ENCODE data around the gene TBCD. TPM values are rescaled to one million over a fixed set of nuclear protein-coding genes. Genes with fewer than 3 reads are reported as not detected.

Gene TBCD
- total RNA-seq, 3 donors from 2014 or later = 41.3 to 76.0 (median 55.4) TPM

DNA sequence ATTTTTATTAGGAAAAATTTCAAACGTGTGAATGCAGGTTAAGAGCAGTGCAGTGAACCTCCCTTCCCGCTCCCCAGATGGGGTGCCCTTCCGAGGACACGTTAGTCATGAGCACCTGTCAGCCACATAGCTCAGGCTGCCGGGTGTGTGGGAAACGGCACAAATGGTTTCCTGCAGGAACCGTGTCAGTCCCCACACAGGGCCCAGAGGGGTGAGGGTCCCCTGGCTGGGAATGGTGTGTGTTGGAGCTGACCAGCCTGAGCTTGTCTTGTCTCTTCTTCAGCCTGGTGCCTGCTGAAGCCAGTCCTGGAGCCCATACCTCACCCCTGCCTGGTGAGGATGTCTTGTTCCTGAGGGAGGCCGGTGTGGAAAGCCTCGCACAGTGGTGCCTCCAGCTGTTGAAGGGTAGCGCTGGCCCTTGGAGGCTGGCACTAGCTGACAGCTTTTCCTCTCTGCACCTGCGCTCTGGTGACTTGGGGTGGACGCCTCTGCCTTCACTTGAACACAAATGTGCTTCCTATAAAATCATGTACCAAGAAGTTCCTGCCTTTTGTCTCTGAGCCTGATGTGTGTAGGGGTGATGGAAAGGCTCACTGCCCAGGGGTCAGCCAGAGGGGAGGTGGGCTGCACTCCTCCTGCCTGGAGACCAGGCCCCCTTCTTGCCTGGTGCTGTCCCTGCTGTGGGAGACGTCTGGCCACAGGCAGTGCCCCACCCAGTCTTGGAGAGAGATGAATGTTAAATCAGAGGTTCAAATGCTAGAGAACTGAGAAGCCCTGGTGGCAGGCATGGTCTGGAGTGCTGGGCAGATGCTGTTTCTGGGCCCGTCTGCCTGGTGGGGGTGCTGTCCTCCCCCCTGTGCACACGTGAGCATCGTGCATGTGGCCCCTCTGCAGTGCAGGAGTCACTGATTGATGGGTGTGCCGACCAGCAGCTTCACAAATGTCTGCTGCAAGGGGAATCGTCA is 190.6 kb downstream of the TBCD start:
- peaks cover 22% of the 10 kb centered on the region for H3K9me3 ChIP-seq
- DNase-seq (peak in 2 of 3 donors; percentile 12 to 37), ATAC-seq (no peak)
- intact Hi-C loops (cut with DNase I, micrococcal nuclease) = no loop called here
- no peak overlapping the region for H3K4me3 ChIP-seq
- TF ChIP-seq, protein P1, sequence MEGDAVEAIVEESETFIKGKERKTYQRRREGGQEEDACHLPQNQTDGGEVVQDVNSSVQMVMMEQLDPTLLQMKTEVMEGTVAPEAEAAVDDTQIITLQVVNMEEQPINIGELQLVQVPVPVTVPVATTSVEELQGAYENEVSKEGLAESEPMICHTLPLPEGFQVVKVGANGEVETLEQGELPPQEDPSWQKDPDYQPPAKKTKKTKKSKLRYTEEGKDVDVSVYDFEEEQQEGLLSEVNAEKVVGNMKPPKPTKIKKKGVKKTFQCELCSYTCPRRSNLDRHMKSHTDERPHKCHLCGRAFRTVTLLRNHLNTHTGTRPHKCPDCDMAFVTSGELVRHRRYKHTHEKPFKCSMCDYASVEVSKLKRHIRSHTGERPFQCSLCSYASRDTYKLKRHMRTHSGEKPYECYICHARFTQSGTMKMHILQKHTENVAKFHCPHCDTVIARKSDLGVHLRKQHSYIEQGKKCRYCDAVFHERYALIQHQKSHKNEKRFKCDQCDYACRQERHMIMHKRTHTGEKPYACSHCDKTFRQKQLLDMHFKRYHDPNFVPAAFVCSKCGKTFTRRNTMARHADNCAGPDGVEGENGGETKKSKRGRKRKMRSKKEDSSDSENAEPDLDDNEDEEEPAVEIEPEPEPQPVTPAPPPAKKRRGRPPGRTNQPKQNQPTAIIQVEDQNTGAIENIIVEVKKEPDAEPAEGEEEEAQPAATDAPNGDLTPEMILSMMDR (IDR thresholded peaks at IDR 0.05) = no peak
- no peaks in the 10 kb centered on the region for H3K4me1 ChIP-seq (ENCODE audit: low read depth)
- no peaks in the 10 kb centered on the region for H3K36me3 ChIP-seq (ENCODE audit: low read depth)

DNA sequence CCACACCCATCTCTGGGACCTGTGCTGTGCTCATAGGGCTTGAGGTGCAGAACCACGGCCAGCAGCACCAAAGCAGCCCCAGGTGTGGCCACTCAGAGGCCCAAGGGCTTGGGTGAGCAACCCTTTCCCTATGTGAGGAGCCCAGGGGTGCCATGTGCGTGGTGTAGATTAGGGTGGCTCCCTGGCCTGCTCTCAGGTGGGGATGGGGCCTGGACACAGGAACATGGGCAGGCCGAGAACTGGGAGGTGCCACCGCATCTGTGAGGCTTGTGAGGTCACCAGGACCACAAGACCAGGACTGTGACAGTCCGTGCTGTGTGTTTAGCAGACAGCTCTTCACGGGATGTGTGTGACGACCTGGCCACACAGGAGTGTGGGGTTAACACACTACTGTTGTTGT is 191.5 kb downstream of the TBCD start:
- intact Hi-C loops (cut with DNase I, micrococcal nuclease) = no loop called here
- peaks cover 24% of the 10 kb centered on the region for H3K9me3 ChIP-seq
- H3K4me3 ChIP-seq = no peak overlapping the region
- H3K36me3 ChIP-seq (ENCODE audit: low read depth) = no peaks in the 10 kb centered on the region
- no peaks in the 10 kb centered on the region for H3K4me1 ChIP-seq (ENCODE audit: low read depth)
- ATAC-seq (no peak), DNase-seq (peak in 2 of 3 donors; percentile 10 to 14)
- TF ChIP-seq, protein P1 (IDR thresholded peaks at IDR 0.05) = no peak

DNA sequence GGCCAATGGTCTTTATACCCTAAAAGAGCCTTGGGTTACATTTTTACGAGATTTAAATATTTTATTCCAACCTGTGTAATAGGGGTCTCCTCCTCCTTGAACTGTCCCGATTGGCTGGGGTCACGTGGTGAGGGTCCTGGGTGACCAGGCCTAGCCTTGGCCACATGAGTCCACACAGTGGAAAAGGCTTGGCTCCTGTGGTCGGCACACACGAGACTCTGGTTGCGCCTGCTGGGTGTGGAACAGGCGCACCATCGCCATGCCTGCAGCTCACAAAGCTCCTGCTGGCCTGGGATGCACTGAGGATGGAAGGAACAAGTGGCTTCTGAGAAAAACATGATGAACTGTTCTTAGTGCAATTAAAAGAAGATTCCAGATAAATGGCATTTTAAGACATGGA is 191.9 kb downstream of the TBCD start:
- no peaks in the 10 kb centered on the region for H3K4me1 ChIP-seq (ENCODE audit: low read depth)
- ATAC-seq = no peak
- H3K9me3 ChIP-seq = peaks cover 24% of the 10 kb centered on the region
- peak in 2 of 3 donors; percentile 9 to 19 for DNase-seq
- TF ChIP-seq, protein P1 (IDR thresholded peaks at IDR 0.05) = no peak
- no peaks in the 10 kb centered on the region for H3K36me3 ChIP-seq (ENCODE audit: low read depth)
- intact Hi-C loops (cut with DNase I, micrococcal nuclease) = no loop called here
- no peak overlapping the region for H3K4me3 ChIP-seq

DNA sequence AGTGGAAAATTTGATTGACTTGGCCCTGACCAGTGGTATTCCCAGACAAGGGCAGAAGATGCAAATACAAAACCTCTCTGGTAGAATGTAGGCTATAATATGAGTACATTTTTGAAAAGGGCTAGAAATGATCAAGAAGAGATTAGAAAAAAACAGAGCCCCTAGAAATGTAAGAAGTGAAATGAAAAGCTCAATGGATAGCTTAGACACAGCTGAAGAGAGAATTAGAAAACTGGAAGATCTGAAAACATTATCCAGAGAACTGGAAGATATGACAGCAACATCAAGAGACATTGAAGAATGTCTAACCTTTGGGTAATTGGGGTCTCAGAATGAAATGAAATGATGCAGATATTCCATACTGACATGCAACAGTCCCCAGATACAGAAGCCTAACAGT is 193.1 kb downstream of the TBCD start:
- ATAC-seq (no peak), DNase-seq (no peak)
- Histone ChIP-seq H3K9me3 (peaks cover 24% of the 10 kb centered on the region), H3K4me3 (no peak overlapping the region), H3K4me1 (ENCODE audit: low read depth) (no peaks in the 10 kb centered on the region), H3K36me3 (ENCODE audit: low read depth) (no peaks in the 10 kb centered on the region)
- TF ChIP-seq, protein P1 (IDR thresholded peaks at IDR 0.05) = no peak
- intact Hi-C loops (cut with DNase I, micrococcal nuclease) = no loop called here

DNA sequence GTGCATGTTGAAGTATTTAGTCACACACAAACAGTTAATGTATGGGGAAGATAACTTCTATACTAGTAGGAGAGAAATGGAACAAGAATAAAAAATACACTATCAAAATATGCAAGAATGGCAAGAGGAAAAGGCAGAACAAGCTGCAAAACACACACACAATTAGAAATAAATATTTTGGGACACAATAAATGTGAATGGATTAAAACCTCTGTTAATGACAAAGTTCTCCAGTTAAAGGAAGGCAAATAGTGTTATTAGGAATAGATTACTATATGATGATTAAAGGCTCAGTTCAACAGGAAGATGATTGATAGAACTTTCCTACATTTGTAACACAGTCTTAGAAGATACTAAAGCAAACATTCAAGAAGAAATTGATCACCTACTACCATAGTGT is 194.2 kb downstream of the TBCD start:
- peaks cover 29% of the 10 kb centered on the region for H3K9me3 ChIP-seq
- TF ChIP-seq, protein P1 (IDR thresholded peaks at IDR 0.05) = no peak
- no peaks in the 10 kb centered on the region for H3K4me1 ChIP-seq (ENCODE audit: low read depth)
- H3K4me3 ChIP-seq = no peak overlapping the region
- no peaks in the 10 kb centered on the region for H3K36me3 ChIP-seq (ENCODE audit: low read depth)
- ATAC-seq (no peak), DNase-seq (no peak)
- intact Hi-C loops (cut with DNase I, micrococcal nuclease) = no loop called here

All from mucosa of descending colon (tissue), 3 donors.